GM19351 (cell line): ENCODE measurements around the gene ARHGAP4.

Experiments
- ATAC-seq: cut with Tn5 transposase; IDR thresholded peaks from one replicate; pipeline ENCODE4 v1.9.1; 2021; ENCODE audit warnings: mild to moderate bottlenecking, moderate library complexity; ENCODE audit not compliant: unreplicated experiment

Gene ARHGAP4

GRCh38 chrX:153964105-153964504 lies 38.0 kb upstream of the ARHGAP4 start:
- ATAC-seq, result no peak

GRCh38 chrX:153963546-153963945 lies 37.5 kb upstream of the ARHGAP4 start:
- ATAC-seq, result no peak

- no peak for ATAC-seq
Measured at GRCh38 chrX:153961292-153961691, 35.2 kb upstream of the ARHGAP4 start.

- no peak for ATAC-seq
Measured at GRCh38 chrX:153960786-153961185, 34.7 kb upstream of the ARHGAP4 start.

GRCh38 chrX:153960077-153960476 lies 34.0 kb upstream of the ARHGAP4 start:
- ATAC-seq, result no peak

- no peak for ATAC-seq
Measured at GRCh38 chrX:153959649-153960048, 33.6 kb upstream of the ARHGAP4 start.

- no peak for ATAC-seq
Measured at GRCh38 chrX:153958605-153959004, 32.5 kb upstream of the ARHGAP4 start.

GRCh38 chrX:153957224-153957623 lies 31.2 kb upstream of the ARHGAP4 start:
- no peak for ATAC-seq

GRCh38 chrX:153956044-153956907 lies 30.2 kb upstream of the ARHGAP4 start:
- no peak for ATAC-seq

GRCh38 chrX:153955228-153955732 lies 29.2 kb upstream of the ARHGAP4 start:
- ATAC-seq, result no peak

- no peak for ATAC-seq
Measured at GRCh38 chrX:153954558-153955227, 28.6 kb upstream of the ARHGAP4 start.

GRCh38 chrX:153953892-153954557 lies 28.0 kb upstream of the ARHGAP4 start:
- no peak for ATAC-seq

GRCh38 chrX:153953342-153953830 lies 27.3 kb upstream of the ARHGAP4 start:
- ATAC-seq, result peak; percentile 71

- no peak for ATAC-seq
Measured at GRCh38 chrX:153952373-153953026, 26.4 kb upstream of the ARHGAP4 start.

- ATAC-seq, result no peak
Measured at GRCh38 chrX:153951683-153952372, 25.8 kb upstream of the ARHGAP4 start.

GRCh38 chrX:153950127-153950526 lies 24.1 kb upstream of the ARHGAP4 start:
- no peak for ATAC-seq

- no peak for ATAC-seq
Measured at GRCh38 chrX:153948847-153949805, 23.1 kb upstream of the ARHGAP4 start.

- ATAC-seq, result no peak
Measured at GRCh38 chrX:153948002-153948466, 22.0 kb upstream of the ARHGAP4 start.
